Measurements from ENCODE around the gene LHFPL6.

LHFPL6 gene

DNA sequence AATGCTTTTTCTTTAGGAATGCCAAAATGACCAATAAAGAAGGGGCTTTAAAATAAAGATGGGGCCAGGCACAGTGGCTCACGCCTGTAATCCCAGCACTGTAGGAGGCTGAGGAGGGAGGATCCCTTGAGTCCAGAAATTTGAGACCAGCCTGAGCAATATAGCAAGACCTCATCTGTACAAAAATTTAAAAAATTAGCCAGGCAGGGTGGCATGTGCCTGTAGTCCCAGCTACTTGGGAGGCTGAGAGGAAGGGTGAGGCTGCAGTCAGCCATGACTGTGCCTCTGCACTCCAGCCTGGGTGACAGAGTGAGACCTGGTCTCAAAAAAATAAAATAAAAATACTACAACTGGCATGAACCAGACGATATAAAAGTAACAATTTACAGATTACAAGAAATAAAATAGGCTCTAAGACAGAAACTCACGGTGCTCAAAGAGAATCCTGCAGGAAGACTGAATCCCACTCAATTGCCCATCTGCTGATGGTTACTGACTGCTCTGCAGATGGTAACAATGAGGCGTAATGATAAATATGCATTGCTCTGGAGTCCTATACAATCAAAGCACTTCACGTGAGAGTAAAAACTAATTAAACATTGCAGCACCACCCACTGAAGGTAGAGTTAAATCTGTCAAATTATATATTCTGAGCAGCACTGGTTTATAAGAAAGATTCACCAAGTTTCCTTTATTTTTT lies 93.2 kb downstream of the LHFPL6 start:
- no peak for TF ChIP-seq CTCF (IDR thresholded peaks at IDR 0.05)

GRCh38 chr13:39506559-39507390 lies 96.2 kb downstream of the LHFPL6 start:
- TF ChIP-seq CTCF (IDR thresholded peaks at IDR 0.05), result no peak

DNA sequence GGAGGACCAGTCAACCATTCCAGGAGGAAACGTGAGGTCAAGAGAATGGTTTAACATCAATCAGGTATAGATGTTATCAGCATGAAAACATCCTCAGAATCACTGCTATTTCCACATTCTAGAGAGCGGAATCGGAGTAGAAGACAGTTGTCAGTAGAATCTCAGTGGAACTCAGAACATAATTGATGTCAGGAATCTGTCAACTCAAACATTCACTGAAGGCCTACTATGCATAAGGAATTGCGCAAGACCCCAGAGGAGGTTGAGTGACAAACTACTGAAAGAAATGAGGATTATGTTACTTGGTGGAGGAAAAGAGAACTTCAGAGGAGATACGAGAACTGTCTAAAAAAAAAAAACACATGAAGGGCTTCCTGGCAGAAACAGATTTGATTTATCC lies 97.8 kb downstream of the LHFPL6 start:
- no peak for TF ChIP-seq CTCF (IDR thresholded peaks at IDR 0.05)

- no peak for TF ChIP-seq CTCF (IDR thresholded peaks at IDR 0.05)
Observed at GRCh38 chr13:39503048-39503447, 99.9 kb downstream of the LHFPL6 start.

GRCh38 chr13:39501702-39502324 lies 101.2 kb downstream of the LHFPL6 start:
- no peak for TF ChIP-seq CTCF (IDR thresholded peaks at IDR 0.05)

GRCh38 chr13:39499604-39500003 lies 103.4 kb downstream of the LHFPL6 start:
- no peak for TF ChIP-seq CTCF (IDR thresholded peaks at IDR 0.05)

- no peak for TF ChIP-seq CTCF (IDR thresholded peaks at IDR 0.05)
Observed at GRCh38 chr13:39498471-39499114, 104.4 kb downstream of the LHFPL6 start.
